ENCODE measurements around the gene SIN3B.

SIN3B gene

GRCh38 chr19:16886305-16886880 lies 57.2 kb downstream of the SIN3B start:
- peaks cover 8% of the 10 kb centered on the region for H3K36me3 Mint-ChIP-seq (ENCODE audit: low read depth)
- H3K27ac Mint-ChIP-seq = no peak overlapping the region
- no peak overlapping the region for H3K4me3 Mint-ChIP-seq
- no peak for DNase-seq
- H3K9me3 Mint-ChIP-seq = peaks cover 16% of the 10 kb centered on the region
- H3K4me1 Mint-ChIP-seq = peaks cover 8% of the 10 kb centered on the region
- no peak for ATAC-seq
- peaks cover 4% of the 10 kb centered on the region for H3K27me3 Mint-ChIP-seq

- Mint-ChIP-seq H3K4me1 (peaks cover 8% of the 10 kb centered on the region), H3K27ac (no peak overlapping the region), H3K9me3 (peaks cover 7% of the 10 kb centered on the region), H3K4me3 (no peak overlapping the region), H3K27me3 (peaks cover 4% of the 10 kb centered on the region), H3K36me3 (ENCODE audit: low read depth) (peaks cover 4% of the 10 kb centered on the region)
- ATAC-seq (no peak), DNase-seq (no peak)
These were observed 58.4 kb downstream of the SIN3B start for GRCh38 chr19:16887353-16888265.

- Mint-ChIP-seq H3K9me3 (no peaks in the 10 kb centered on the region), H3K36me3 (ENCODE audit: low read depth) (no peaks in the 10 kb centered on the region), H3K27ac (no peak within 1 kb of the TSS), H3K4me1 (peaks cover 14% of the 10 kb centered on the region), H3K27me3 (peaks cover 4% of the 10 kb centered on the region), H3K4me3 (no peak within 1 kb of the TSS)
- ATAC-seq (no peak), DNase-seq (no peak)
These were observed 59.6 kb downstream of the SIN3B start, which contains the start of gene F2RL3 for GRCh38 chr19:16888629-16889365. Gene F2RL3, plus strand, starts transcription at chr19:16888999. Its CDS starts 191 bp downstream, at chr19:16889190.

- H3K36me3 Mint-ChIP-seq (ENCODE audit: low read depth) = no peaks in the 10 kb centered on the region
- H3K4me1 Mint-ChIP-seq = peaks cover 18% of the 10 kb centered on the region
- no peak for ATAC-seq
These were observed 60.2 kb downstream of the SIN3B start for GRCh38 chr19:16889366-16889882.

GRCh38 chr19:16889883-16890460 lies 60.8 kb downstream of the SIN3B start:
- DNase-seq (no peak), ATAC-seq (no peak)
- Mint-ChIP-seq H3K4me1 (peaks cover 18% of the 10 kb centered on the region), H3K9me3 (no peaks in the 10 kb centered on the region), H3K36me3 (ENCODE audit: low read depth) (no peaks in the 10 kb centered on the region), H3K27me3 (peaks cover 4% of the 10 kb centered on the region), H3K4me3 (no peak overlapping the region), H3K27ac (no peak overlapping the region)

More at GRCh38 chr19:16889366-16889882, 60.2 kb downstream of the SIN3B start:
- H3K27ac Mint-ChIP-seq = no peak overlapping the region
- H3K27me3 Mint-ChIP-seq = peaks cover 4% of the 10 kb centered on the region
- no peaks in the 10 kb centered on the region for H3K9me3 Mint-ChIP-seq
- H3K4me3 Mint-ChIP-seq = no peak overlapping the region
- no peak for DNase-seq

- Mint-ChIP-seq H3K27me3 (peaks cover 10% of the 10 kb centered on the region), H3K27ac (no peak overlapping the region), H3K9me3 (no peaks in the 10 kb centered on the region), H3K4me3 (no peak overlapping the region), H3K36me3 (ENCODE audit: low read depth) (no peaks in the 10 kb centered on the region), H3K4me1 (peaks cover 18% of the 10 kb centered on the region)
- DNase-seq (no peak), ATAC-seq (no peak)
These were observed 61.4 kb downstream of the SIN3B start for GRCh38 chr19:16890461-16891184.

- Mint-ChIP-seq H3K4me1 (peaks cover 18% of the 10 kb centered on the region), H3K27me3 (peaks cover 12% of the 10 kb centered on the region)
These were observed 62.6 kb downstream of the SIN3B start for GRCh38 chr19:16891696-16892382.

GRCh38 chr19:16892436-16892835 lies 63.2 kb downstream of the SIN3B start:
- no peak for DNase-seq
- Mint-ChIP-seq H3K27ac (no peak overlapping the region), H3K4me3 (no peak overlapping the region), H3K9me3 (no peaks in the 10 kb centered on the region), H3K27me3 (peaks cover 12% of the 10 kb centered on the region), H3K36me3 (ENCODE audit: low read depth) (no peaks in the 10 kb centered on the region), H3K4me1 (peaks cover 18% of the 10 kb centered on the region)
- ATAC-seq = no peak

More at GRCh38 chr19:16891696-16892382, 62.6 kb downstream of the SIN3B start:
- no peaks in the 10 kb centered on the region for H3K9me3 Mint-ChIP-seq
- H3K4me3 Mint-ChIP-seq = no peak overlapping the region
- no peaks in the 10 kb centered on the region for H3K36me3 Mint-ChIP-seq (ENCODE audit: low read depth)
- no peak for ATAC-seq
- DNase-seq = no peak
- H3K27ac Mint-ChIP-seq = no peak overlapping the region

- ATAC-seq (no peak), DNase-seq (no peak)
- H3K27me3 Mint-ChIP-seq = peaks cover 12% of the 10 kb centered on the region
- no peaks in the 10 kb centered on the region for H3K9me3 Mint-ChIP-seq
- no peaks in the 10 kb centered on the region for H3K36me3 Mint-ChIP-seq (ENCODE audit: low read depth)
- H3K4me3 Mint-ChIP-seq = no peak overlapping the region
- H3K27ac Mint-ChIP-seq = no peak overlapping the region
- H3K4me1 Mint-ChIP-seq = peaks cover 19% of the 10 kb centered on the region
These were observed 63.9 kb downstream of the SIN3B start for GRCh38 chr19:16892868-16893685.

GRCh38 chr19:16893686-16893989 lies 64.4 kb downstream of the SIN3B start:
- Mint-ChIP-seq H3K36me3 (ENCODE audit: low read depth) (no peaks in the 10 kb centered on the region), H3K4me3 (no peak overlapping the region), H3K27ac (no peak overlapping the region), H3K4me1 (peaks cover 21% of the 10 kb centered on the region), H3K9me3 (no peaks in the 10 kb centered on the region), H3K27me3 (peaks cover 14% of the 10 kb centered on the region)
- no peak for DNase-seq
- no peak for ATAC-seq

GRCh38 chr19:16894080-16894479 lies 64.9 kb downstream of the SIN3B start:
- H3K27ac Mint-ChIP-seq = no peak overlapping the region
- peaks cover 19% of the 10 kb centered on the region for H3K4me1 Mint-ChIP-seq
- H3K9me3 Mint-ChIP-seq = no peaks in the 10 kb centered on the region
- H3K27me3 Mint-ChIP-seq = peaks cover 17% of the 10 kb centered on the region
- ATAC-seq (no peak), DNase-seq (no peak)
- H3K4me3 Mint-ChIP-seq = no peak overlapping the region
- no peaks in the 10 kb centered on the region for H3K36me3 Mint-ChIP-seq (ENCODE audit: low read depth)

- no peak overlapping the region for H3K27ac Mint-ChIP-seq
- no peaks in the 10 kb centered on the region for H3K9me3 Mint-ChIP-seq
- DNase-seq = no peak
- H3K4me1 Mint-ChIP-seq = peaks cover 20% of the 10 kb centered on the region
- no peak for ATAC-seq
- peaks cover 17% of the 10 kb centered on the region for H3K27me3 Mint-ChIP-seq
- H3K4me3 Mint-ChIP-seq = no peak overlapping the region
- no peaks in the 10 kb centered on the region for H3K36me3 Mint-ChIP-seq (ENCODE audit: low read depth)
These were observed 66.4 kb downstream of the SIN3B start for GRCh38 chr19:16895467-16896145.

Measured in activated naive CD8-positive, alpha-beta T cell treated with anti-CD3 and anti-CD28 coated beads, Interleukin-2, amount 50 U/mL, for 24 hours (primary cell).